NCI-H128 (cell line): Measurements from ENCODE around the gene MED1.
"Not testable (repeated sequence)": the region's sequence is repeated elsewhere in the genome, so short reads cannot be mapped to it uniquely, and the experiment has no call there.

Source experiments
- DNase-seq: peaks from one replicate; lab custom pipeline; 2025; ENCODE audit not compliant: unreplicated experiment; lab: John Stamatoyannopoulos, UW

The MED1 gene

GRCh38 chr17:39450847-39451581 lies at the start of gene MED1:
Gene MED1 (minus strand): TSS chr17:39451263. CDS start chr17:39451062, 201 bp downstream.
- DNase-seq = peak; percentile 93

- DNase-seq = not testable (repeated sequence)
Observed at GRCh38 chr17:39496921-39497320, 45.9 kb upstream of the MED1 start.

GRCh38 chr17:39487946-39488345 lies 36.9 kb upstream of the MED1 start:
- no peak for DNase-seq

DNA sequence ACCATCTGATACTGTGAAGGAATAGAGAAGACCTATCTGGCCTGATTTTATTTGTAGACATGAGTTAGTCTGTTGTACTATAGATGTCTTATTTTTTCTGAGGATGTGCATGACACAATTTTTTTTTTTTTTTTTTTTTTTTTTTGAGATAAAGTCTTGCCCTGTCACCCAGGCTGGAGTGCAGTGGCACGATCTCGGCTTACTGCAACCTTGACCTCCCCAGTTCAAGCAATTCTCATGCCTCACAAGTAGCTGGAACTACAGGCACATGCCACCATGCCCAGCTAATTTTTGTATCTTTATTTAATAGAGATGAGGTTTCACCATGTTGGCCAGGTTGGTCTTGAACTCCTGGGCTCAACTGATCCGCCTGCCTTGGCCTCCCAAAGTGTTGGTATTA lies 36.4 kb upstream of the MED1 start:
- not testable (repeated sequence) for DNase-seq

- no peak for DNase-seq
Observed at GRCh38 chr17:39486242-39486641, 35.2 kb upstream of the MED1 start.

GRCh38 chr17:39485555-39485954 lies 34.5 kb upstream of the MED1 start:
- DNase-seq = no peak

DNA sequence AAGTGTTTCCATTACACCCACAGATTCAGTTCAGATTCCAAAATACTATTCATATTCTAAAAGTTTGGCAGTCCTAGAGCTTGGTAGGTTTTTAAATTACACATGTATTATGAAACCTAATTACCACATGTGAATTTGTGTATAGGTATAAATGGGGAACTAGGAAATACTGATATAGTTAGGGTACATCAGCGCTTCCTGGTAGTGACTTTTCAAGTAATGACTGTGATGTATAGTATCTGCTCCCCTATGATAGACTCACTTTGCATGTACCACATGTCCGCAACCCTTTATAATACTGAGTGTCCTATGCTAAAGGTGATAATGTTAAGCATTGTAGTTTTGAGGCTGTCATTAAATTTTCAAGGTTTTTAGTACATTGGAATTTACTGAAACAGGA lies 33.1 kb upstream of the MED1 start:
- DNase-seq = no peak

DNA sequence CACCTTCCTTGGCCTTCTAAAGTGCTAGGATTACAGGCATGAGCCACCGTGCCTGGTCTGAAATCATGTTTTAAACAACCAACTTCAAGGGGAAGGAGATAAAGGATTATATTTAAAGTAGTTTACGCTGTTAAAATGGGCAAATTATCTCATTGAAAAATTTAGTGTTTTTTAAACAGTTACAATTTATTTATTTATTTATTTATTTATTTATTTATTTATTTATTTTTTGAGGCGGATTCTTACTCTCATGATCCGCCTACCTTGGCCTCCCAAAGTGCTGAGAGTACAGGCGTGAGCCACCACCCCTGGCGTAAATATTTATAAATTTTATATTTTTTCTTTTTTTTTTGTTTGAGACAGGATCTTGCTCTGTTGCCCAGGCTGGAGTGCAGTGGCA lies 32.4 kb upstream of the MED1 start:
- DNase-seq = no peak

GRCh38 chr17:39479631-39480030 lies 28.6 kb upstream of the MED1 start:
- not testable (repeated sequence) for DNase-seq

DNA sequence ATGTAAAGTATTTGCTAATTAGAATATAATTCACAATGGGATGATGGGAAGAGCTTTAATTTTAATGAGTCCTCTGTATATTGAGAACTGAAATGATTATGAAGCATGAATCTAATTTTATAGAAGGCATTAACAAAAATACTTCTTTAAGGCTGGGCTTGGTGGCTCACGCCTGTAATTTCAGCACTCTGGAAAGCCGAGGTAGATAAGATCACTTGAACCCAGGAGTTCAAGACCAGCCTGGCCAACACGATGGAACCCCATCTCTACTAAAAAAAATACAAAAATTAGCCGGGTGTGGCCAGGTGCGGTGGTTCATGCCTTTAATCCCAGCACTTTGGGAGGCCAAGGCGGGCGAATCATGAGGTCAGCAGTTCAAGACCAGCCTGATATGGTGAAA lies 22.2 kb upstream of the MED1 start:
- no peak for DNase-seq

DNA sequence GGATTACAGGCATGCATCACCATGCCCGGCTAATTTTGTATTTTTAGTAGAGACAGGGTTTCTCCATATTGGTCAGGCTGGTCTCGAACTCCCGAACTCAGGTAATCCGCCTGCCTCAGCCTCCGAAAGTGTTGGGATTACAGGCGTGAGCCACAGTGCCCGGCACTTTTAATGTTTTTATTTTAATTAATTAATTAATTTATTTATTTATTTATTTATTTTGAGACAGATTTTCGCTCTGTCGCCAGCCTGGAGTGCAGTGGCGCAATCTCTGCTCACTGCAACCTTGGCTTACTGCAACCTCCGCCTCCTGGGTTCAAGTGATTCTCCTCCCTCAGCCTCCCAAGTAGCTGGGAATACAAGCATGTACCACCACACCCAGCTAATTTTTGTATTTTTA lies 17.5 kb upstream of the MED1 start:
- not testable (repeated sequence) for DNase-seq

- not testable (repeated sequence) for DNase-seq
Observed at GRCh38 chr17:39464639-39465181, 13.6 kb upstream of the MED1 start.

DNA sequence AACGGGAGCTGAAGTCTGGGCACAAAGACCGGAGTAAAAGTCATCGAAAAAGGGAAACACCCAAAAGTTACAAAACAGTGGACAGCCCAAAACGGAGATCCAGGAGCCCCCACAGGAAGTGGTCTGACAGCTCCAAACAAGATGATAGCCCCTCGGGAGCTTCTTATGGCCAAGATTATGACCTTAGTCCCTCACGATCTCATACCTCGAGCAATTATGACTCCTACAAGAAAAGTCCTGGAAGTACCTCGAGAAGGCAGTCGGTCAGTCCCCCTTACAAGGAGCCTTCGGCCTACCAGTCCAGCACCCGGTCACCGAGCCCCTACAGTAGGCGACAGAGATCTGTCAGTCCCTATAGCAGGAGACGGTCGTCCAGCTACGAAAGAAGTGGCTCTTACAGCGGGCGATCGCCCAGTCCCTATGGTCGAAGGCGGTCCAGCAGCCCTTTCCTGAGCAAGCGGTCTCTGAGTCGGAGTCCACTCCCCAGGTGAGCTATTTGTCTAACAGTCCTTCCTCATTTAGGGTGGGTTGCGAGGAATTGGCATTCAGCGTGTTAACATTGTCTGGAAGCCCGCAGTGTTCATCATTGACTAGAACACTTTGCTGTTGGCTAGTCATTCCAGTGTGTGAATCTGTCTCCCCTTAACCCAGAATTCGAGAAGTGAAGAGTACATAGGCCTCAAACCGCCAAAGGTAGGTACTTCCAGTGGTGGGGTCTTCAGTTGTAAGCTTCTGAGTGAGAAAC lies 11.7 kb upstream of the MED1 start:
- DNase-seq = no peak

DNA sequence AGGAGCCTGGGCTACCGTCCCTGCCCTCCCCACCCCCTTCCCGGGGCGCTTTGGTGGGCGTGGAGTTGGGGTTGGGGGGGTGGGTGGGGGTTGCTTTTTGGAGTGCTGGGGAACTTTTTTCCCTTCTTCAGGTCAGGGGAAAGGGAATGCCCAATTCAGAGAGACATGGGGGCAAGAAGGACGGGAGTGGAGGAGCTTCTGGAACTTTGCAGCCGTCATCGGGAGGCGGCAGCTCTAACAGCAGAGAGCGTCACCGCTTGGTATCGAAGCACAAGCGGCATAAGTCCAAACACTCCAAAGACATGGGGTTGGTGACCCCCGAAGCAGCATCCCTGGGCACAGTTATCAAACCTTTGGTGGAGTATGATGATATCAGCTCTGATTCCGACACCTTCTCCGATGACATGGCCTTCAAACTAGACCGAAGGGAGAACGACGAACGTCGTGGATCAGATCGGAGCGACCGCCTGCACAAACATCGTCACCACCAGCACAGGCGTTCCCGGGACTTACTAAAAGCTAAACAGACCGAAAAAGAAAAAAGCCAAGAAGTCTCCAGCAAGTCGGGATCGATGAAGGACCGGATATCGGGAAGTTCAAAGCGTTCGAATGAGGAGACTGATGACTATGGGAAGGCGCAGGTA lies 11.0 kb upstream of the MED1 start:
- DNase-seq = no peak

- DNase-seq = peak; percentile 94
Observed at GRCh38 chr17:39461113-39461925, 10.3 kb upstream of the MED1 start, which contains the start of gene CDK12. Gene CDK12 (plus strand): TSS chr17:39461486. CDS start chr17:39462072, 586 bp downstream.

DNA sequence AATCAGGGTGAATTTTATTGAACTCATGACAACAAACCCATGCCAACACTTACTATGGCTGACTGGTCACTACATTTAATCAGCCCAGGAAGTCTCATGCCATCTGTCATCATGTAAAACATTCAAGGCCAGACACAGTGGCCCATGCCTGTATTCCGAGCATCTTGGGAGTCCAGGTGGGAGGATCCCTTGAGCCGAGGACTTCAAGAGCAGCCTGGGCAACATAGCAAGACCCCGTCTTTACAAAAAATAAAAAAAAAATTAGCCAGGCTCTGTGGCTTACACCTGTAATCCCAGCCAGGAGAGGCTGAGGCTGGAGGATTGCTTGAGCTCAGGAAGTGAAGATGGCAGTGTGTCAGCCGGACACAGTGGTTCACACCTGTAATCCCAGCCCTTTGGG lies 4.9 kb upstream of the MED1 start:
- DNase-seq = no peak

DNA sequence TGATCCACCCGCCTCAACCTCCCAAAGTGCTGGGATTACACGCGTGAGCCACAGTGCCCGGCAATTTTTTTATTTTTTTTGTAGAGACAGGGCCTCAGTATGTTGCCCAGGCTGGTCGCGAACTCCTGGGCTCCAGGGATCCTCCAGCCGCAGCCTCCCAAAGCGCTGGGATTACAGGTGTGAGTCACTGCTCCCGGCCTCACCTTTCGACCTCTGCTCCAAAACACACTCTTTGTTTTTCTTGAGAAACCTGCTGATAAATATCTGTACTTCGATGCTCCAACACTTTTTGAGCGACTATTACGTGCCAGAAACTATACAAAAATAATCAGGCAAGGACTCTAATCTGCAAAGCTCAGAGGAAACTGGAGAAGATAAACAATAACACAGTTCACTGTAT lies 1.0 kb downstream of the MED1 start:
- no peak for DNase-seq

DNA sequence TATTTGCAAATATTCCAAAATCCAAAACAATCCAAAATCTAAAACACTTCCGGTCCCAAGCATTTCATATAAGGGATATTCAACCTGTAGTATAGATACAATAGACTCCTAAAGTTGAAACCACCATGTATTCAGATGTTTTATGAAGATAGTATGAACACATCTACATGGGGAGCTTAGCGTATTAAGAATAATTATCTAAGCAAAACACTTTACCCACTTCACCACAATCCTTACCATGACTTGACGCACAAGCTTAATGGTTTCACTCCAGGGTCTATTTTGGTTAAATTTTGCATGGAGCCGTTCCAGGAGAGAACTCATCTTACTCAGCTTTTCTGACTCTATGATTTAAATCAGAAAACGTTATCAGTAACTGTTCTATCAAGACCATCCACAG lies 3.5 kb downstream of the MED1 start:
- no peak for DNase-seq

GRCh38 chr17:39443326-39443725 lies 7.7 kb downstream of the MED1 start:
- no peak for DNase-seq

DNA sequence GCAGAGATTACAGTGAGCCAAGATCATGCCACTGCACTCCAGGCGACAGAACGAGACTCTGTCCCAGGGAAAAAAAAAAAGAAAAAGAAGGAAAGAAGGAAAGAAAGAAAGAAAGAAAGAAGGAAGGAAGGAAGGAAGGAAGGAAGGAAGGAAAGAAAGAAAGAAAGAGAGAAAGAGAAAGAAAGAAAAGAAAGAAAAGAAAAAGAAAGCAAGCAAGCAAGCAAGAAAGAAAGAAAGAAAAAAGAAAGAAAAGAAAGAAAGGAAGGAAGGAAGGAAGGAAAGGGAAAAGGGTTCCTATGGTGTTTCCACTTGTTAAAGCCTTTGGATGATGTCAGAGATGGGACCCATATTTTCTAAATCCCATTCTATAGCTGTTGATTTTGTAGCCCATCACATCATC lies 11.2 kb downstream of the MED1 start:
- DNase-seq = not testable (repeated sequence)

- DNase-seq = no peak
Observed at GRCh38 chr17:39429600-39429999, 21.5 kb downstream of the MED1 start.
